Cortex of kidney (tissue), 1 donor: ENCODE results near the gene CCDC171.

Experiments used
- DNase-seq: peaks from one replicate; lab custom pipeline; 2025; lab: John Stamatoyannopoulos, UW

Gene CCDC171

DNA sequence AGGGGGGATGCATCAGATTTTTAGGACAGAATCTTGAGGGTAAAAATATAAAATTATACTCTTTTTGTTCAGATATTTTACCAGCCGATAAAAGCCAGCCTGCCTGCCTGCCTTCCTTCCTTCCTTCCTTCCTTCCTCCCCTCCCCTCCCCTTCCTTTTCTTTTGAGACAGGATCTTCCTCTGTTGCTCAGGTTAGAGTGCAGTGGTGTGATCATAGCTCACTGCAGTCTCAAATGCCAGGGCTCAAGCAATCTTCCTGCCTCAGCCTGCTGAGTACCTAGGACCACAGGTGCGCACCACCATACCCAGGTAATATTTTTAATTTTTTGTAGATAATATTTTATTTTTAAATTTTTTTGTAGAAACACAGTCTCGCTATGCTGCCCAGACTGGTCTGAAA is 330.0 kb downstream of the CCDC171 start:
- DNase-seq, result no peak

DNA sequence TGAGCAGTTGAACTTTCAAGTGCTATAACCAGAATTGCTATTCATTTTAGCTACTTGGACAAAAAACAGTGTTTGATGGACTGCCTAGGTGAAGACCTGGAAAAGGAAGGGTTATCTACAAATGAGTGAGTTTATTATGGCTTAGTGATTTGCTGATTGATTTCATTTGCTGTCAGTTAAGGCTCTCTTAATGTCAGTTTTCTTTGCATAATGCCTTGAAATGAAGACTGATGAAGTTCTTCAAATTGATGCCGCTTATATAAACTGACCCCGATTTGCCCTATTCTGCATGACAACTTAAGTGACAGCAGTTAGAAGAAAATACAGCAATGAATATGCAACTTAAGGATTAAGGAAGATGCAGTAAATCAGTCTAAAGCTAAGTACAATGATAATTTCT is 332.6 kb downstream of the CCDC171 start:
- DNase-seq, result no peak

DNA sequence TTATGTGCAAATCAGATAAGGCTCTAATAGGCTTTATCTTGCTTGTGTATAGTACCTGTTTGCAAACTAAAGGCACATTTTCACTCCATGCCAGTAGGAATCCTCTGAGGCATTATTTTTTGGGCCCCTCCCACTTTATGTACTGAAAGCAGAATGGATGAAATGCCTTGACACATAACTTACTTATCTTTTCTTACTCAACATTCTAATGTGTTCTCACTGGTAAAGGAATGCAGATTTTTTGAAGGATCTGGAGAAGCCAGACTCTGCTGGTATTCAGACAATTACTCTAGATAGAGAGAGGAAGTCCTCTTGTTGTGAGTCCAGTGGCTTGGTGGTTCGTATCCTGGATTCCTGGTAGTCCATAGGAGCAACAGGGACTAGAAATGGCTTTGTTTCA is 336.7 kb downstream of the CCDC171 start:
- no peak for DNase-seq

DNA sequence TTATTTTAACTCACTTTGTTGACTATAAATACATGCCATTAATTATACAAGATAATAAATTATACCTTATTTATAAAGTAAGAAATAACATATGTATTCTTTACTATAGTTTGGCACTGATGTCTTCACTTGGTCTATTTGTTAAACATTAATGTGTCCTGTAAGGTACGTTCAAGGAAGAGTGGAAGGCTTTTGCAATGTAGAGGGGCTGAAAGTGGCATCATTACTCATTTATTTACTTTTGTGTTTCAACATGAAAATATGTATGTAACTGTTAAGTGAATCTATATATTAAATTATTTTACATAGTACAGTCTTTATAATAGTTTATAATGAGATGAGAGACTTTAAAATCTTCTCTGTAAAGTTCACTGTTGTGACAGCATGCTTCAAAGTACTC is 348.7 kb downstream of the CCDC171 start:
- DNase-seq, result no peak

DNA sequence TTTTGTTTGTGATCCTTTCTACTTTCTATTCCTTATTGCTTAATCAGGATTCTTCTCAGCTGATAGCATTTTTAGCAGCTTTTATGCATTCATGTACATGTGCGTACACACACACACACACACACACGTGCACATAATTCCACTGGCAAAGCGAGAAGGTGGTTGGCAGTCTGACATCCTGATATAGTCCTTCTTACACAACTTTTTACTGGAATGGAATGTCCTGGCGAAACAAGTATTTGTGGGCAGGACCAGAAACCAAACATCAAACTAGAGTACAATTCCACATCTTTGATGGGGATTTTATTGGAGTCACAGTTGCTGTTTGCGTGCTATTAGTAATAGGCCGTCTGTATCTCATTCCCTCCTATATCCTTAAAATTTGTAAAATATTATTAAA is 356.5 kb downstream of the CCDC171 start:
- DNase-seq, result no peak

DNA sequence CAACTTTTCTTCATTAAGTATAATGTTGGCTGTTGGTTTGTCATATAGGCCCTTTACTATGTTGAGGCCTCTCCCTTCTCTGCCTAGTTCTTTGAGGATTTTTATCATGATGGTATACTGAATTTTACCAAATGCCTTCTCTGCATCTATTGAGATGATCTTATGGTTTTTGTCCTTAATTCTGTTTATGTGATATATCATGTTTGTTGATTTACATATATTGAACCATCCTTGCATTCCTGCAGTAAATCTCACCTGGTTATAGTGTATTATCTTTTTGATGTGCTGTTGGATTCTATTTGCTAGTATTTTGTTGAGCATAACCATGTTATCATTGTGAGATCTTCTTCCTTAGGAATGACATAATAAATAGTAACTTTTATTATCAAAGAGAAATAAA is 362.9 kb downstream of the CCDC171 start:
- no peak for DNase-seq

DNA sequence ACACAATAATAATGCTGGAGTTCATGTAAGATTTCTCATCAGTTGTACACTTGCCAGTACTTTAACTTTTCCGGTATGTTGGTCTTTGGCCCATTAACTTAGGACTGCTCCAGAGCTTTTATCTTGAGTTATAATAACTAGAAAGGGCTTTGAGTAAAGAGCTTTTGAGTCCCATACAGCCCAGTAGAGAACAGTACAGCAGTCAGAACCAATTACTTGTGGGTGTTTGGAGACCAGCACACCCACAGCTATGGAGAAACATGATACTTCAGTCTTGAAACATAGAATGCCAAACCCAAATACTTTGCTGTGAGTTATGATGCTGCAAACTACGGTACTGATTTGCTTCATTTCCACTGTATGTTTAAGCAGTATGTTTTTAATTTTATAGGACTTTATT is 374.3 kb downstream of the CCDC171 start:
- DNase-seq, result no peak

DNA sequence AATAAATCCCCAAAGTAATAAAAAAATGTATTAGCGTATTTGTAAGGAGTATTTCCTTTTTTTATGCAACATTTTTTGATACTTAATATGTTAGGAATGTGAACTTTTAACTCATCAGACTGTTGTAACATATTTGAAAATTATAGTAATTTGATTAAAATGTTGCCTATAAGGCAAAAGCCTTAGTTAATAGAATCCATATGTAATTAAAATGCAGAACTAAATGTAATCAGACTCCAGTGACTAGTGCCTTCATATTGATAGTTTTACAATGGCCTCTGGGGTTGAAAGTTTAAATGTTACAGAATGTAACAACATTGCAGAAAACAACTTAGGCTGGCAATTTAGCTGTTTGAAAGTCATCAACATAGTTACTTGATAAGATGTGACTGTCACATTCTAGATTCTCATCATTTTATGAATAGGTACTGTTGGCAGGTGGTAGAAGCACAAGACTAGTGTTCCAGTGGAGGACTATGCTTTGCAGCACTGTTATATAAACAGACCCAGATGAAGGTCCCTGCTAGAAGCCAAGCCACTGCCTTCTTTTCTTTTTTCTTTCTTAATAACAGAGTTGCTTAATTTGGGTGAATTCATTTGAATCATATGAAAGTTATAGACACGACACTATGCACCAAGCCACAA is 382.9 kb downstream of the CCDC171 start:
- no peak for DNase-seq

DNA sequence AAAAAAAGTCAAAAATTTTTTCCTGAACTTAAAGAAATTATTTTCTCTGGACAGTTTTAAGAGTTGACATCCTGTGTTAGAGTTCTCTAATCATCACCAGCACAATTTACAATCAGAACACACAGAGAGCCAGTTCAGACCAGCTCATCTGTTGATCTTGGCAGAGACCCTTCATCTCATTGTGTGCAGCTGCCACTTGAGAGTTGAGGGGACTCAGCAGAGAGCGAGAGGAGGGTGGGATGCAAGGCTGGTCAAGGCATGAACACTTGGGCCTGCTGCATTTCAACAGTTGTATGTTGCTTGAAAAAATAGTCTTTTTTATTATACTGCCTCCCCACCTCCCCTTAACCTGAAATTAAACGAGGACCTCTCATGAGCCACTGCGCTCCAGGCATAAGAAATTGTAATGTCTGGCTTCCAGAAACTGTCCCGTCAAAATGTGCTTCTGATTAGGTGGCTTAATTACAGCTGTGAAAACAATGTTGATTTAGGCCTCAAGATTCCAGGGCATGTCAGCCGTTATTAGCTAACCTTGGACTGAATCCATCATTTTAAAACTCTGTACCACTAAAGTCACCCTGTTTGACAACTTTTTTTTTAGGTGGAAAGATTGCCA is 383.6 kb downstream of the CCDC171 start:
- no peak for DNase-seq

DNA sequence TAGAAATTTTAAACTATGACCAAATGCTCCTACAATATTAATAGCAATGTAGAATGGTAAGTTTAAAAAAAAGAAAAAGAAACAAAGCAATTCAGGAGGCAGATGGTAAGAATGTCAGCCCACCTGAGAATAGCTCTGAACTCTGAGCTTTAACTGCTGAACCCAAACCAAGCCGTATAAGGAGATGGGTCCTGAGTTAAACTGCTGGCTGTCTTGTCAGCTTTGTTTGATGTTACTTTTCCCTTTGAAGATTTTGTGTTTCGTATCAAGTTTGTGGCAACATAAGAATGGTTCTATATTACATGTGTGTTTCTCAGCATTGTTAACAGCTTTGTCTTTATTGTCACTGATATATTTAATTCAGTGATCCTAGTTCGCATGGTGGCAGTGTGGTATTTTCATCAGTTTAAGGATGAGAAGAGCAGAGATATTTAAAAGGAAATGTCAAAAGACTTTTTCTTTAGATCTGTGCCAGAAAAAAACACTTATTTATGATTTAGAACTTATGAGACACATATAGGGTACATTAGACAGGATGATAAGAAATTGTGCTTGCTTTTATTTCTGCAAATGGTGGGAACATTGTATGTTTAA is 390.1 kb downstream of the CCDC171 start:
- no peak for DNase-seq

DNA sequence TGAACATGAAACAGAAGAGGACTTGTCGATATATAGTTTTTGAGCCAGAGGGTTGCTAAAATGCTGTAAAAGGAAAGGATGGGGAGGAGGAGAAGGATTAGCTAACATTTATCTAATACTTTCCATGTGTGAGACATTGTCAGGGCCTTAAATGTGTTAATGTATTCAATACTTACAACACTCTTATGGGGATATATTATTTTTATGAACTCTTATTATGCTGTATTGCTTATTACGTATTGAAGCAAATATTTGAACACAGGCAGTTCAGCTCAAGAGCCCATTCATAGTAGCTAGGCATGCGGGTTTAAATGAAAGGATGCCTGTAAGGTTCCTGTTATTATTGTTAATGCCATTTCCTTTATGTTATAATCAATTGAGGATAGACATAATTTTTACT is 391.5 kb downstream of the CCDC171 start:
- DNase-seq, result no peak

DNA sequence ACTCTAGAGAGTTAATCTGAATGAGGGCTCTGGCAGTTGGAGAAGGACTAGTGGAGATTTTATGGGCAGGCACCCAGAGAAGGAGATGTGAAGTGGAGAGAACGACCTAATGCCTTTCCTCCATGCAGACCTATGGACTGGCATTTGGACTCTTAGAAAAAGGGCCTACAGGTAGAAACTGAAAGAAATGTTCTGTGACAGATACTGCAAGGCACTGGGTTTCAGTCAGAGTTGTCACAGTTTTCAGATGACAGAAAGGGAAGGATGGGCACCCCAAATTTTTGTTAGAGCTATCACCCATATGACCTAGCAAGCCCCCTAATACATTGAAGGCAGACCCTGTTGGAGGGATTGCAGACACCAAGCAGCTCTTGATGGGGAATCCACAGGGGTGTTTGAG is 406.8 kb downstream of the CCDC171 start:
- DNase-seq, result no peak

DNA sequence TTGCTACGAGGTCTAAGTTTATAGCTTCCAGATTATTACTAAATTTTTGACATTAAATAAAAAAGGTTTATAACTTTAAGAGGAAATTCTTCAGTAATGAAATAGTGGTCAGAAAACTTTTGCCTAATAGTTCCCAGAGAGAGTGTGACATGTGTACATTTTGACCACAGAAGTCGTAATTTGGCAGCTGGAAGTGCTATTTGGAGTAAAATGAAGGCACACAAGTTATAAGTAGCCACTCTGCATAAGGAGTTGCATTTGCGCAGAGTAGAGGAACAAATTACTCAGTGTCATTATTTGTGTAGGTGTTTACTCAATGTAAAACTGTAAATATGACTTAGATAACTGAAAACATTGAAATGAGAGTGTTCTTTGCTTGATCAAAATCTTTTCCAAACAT is 408.4 kb downstream of the CCDC171 start:
- DNase-seq, result no peak

DNA sequence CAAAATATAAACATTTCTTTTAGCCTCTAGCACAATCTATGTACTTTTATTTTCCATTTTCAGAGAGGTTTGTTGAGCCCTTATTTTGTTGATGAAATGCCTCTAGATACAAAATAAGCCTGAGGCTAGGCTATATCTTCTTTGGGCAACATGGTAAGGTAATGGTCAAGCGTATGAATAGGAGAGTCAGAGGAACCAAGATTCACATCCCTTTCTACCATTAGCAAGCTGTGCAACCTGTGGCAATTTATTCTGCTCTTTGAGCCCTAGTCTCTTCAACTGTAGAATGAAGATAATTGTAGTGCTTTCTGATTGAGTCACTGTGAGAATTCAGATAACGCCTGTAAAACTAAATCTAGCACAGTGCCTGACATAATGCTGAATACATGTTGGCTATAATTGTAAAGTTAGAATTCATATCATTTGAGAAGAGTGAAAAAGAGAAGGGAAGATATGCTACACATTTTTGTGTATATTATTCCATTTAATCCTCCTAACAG is 412.5 kb downstream of the CCDC171 start:
- DNase-seq, result no peak

DNA sequence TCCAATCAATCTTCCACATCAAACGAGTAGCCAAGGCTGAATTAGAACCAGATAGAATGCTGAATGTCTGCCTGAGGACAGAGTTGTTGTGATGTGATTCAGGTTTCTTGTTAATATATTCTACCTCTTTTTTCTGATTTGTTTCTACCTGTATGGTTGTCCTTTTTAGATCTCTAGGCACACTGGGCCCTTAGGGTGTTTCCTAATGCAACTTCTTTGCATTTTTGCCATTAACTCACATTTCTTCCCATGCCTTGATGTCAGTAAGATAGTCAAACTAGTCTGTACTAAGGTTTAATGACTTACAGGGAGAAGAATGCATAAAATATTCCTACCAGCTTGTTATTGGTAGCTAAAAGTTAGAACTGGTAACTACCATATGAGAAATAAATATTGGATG is 413.6 kb downstream of the CCDC171 start:
- no peak for DNase-seq

DNA sequence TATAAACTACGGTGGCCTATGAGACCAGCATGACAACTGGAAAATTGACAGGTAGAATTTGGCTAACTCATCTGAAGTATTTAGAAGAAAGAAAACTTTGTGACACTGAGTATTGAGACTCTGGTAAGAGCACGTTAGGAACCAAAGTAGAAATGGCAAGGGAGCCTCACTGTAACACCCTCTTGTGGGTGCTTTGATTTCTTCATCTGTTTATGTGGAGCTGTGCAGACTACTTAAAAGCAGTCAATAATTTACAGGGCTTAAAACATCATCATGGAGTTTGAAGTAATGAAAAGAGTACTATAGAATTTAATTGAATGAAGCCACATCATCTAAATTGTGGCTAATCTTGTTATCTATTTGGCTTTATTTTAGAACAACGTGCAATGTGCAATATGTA is 414.2 kb downstream of the CCDC171 start:
- DNase-seq, result no peak

DNA sequence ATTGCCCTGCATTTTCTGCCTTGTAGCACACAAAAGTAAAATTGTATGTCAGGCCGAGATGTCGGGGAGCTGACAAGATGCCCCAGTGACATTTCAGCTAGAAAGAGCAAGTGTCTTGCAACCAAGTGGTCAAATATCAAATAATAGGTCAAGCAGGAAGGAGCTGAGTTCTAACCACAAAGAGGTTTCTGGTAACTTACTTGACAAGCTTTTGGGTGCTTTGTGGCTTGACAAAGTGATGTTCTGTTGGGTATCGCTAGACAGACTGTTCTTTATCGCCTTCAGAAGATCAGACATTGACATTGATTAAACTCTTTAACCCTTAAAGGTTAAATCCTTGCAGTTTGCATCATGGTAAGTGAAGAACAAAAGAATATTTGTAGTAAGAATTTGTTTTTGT is 419.9 kb downstream of the CCDC171 start:
- no peak for DNase-seq

DNA sequence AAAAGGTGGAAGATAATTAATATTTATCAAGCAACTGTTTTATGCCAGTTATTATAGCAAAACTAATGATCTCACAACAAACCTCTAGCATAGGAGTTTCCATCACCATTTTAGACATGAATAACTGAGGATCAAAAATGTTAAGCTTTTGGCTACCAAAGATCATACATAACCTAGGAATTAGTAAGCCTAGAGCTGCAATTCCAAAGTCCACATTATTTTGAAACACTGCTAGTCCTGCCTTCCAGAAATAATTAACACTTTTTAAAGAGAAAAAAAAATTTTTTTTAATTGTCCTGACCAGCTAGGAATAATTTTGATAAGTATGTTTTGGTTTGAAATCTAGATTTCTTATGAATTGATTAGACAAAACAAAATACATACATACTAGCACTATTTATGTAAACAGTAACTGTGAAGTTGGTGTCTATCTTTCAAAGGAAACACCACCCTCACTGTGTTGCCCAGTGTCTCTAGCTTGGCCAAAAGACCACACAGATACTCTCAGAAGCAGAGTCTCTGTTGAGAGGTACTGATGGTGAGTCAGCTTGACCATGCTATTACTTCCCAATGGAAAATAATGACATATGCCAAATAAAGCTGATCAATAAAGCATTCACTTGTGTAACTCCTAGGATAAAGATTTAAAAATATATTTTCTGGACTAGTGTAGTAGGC is 422.4 kb downstream of the CCDC171 start:
- no peak for DNase-seq

DNA sequence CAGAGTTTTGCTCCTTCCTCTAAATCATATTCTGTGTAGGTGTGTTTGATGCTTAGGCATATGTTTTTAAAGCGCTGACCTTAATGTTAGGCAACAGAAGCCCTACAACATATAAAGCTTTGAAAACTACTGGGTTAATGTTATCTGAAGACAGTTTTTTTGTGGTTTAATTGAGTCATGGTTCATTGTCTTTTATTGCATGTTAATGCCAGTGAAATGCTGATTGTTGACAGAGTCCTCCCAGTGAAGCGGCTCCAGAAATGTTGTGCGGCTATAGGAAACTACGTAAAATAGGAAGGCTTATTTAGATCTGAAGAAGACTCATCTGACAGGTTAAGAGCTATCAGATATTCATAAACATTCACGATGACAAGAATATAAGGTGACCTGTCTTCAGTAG is 424.6 kb downstream of the CCDC171 start:
- no peak for DNase-seq

DNA sequence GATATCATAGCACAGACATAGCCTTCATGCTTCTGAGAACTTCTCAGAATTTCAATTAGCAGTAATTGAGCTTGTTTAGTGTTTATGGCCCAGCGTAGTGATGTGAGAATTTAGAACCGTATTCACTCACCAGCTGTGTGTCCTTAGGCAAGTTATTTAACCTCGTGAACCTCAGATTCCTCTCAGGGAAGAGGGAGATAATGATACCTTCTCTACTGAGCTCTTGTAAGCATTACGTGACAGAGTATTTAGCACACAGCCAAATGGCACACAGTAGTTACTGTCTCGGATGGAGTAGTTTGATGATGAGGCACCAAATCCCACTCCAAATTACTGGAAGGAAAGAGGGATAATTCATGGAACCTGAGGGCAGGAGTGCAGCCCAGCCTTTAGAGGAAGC is 429.3 kb downstream of the CCDC171 start:
- DNase-seq, result no peak

DNA sequence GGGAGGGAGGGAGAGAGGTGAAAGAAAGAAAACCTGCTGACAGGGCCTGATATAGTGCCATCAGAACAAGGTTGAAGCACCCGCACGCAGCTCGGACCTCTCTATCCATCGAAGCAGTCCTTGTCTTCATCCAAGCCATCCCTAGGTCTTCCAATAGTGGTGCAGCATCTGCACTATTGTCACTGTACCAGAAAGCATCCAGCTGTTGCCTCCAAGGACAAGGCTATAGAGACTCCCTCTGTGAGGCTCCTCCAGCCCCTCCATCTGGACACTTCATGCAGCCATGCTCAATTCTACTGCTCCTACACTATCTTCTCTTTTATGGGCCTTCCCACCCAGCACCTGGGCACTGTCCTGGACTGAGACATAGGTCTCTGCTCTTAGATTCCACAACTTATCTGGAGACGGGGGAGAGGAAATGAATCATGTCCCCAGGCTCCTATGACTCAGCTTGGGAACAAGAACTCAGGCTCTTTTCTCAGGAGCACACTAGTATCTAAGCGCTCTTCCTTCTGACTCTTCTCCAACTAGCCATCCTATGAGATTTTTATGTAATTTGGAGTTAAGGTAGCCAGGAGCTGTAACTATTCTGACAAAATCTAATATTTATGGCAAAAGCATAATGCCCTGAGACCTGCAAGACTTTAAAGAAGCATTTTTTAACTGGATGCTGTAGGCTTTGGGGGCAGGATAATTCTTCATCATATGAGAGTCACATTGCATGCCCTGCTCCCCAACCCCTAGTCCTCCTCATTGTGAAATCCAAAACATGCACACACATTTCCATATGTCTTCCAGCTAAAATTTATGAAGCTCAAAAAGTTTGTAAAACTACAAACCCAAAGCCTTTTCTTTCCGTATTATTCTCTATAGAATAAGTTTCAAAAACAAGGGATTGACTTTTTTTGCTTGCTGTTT is 446.8 kb downstream of the CCDC171 start:
- no peak for DNase-seq

DNA sequence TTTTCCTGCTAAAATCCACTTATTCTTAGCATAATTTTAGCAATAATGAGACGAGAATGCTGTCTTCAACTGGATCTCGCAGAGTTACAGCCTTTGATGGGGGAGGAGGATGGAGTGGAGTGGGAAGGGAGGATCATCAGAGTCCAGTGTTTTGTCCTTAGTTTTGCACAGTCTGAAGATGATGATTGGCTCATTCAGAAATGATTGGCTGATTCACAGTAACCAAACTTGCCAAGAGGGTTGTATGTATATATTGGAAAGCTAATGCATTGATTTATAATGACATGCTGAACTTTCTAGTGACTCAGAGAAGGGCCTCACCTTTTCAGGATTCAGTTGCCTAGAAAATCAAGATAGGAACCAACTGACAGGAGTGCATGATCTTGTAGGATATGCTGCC is 448.0 kb downstream of the CCDC171 start:
- DNase-seq, result no peak
